Measurements from ENCODE around the gene VPS13C. TPM values are rescaled to one million over a fixed set of nuclear protein-coding genes. Genes with fewer than 3 reads are reported as not detected.

VPS13C gene
- total and polyA plus RNA-seq, 2 donors (not counting 1 experiment from before 2014, with no cell fraction given), result 40.0 to 236 TPM

GRCh38 chr15:61983081-61983480, 77.2 kb downstream of the VPS13C start:
- no peak for TF ChIP-seq EZH2 (IDR thresholded peaks at IDR 0.05; ENCODE audit: borderline replicate concordance, insufficient read depth, low read depth, low read length, poor library complexity, severe bottlenecking)
- TF ChIP-seq, protein P1, sequence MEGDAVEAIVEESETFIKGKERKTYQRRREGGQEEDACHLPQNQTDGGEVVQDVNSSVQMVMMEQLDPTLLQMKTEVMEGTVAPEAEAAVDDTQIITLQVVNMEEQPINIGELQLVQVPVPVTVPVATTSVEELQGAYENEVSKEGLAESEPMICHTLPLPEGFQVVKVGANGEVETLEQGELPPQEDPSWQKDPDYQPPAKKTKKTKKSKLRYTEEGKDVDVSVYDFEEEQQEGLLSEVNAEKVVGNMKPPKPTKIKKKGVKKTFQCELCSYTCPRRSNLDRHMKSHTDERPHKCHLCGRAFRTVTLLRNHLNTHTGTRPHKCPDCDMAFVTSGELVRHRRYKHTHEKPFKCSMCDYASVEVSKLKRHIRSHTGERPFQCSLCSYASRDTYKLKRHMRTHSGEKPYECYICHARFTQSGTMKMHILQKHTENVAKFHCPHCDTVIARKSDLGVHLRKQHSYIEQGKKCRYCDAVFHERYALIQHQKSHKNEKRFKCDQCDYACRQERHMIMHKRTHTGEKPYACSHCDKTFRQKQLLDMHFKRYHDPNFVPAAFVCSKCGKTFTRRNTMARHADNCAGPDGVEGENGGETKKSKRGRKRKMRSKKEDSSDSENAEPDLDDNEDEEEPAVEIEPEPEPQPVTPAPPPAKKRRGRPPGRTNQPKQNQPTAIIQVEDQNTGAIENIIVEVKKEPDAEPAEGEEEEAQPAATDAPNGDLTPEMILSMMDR (IDR thresholded peaks at IDR 0.05), result no peak
- no peak overlapping the region for H3K27ac ChIP-seq (ENCODE audit: low read length in 2 of 2)
- ATAC-seq (ENCODE audit: low read depth) (no peak), DNase-seq (no peak)
- intact Hi-C loops (cut with micrococcal nuclease), result no loop called here
- no peak overlapping the region for H3K9ac ChIP-seq (ENCODE audit: low read length)
- no peaks in the 10 kb centered on the region for H3K4me1 Mint-ChIP-seq
- H3K4me1 ChIP-seq (ENCODE audit: control insufficient read depth in 2 of 2, insufficient read depth in 2 of 2, low read length in 2 of 2), result no peaks in the 10 kb centered on the region
- no CpG with 5 or more reads among the region's 3 CpGs for WGBS (ENCODE audit: insufficient coverage)
- no peaks in the 10 kb centered on the region for H3K9me3 ChIP-seq (ENCODE audit: control extremely low read depth in 1 of 3, control insufficient read depth in 2 of 3, insufficient read depth in 1 of 3, low read length in 2 of 3)
- no peaks in the 10 kb centered on the region for H3K27me3 Mint-ChIP-seq
- no peak overlapping the region for H3K27ac Mint-ChIP-seq
- H3K36me3 ChIP-seq (replicated peaks in 1 of 2; ENCODE audit: control extremely low read depth in 1 of 2, control insufficient read depth in 1 of 2, extremely low read depth in 1 of 2, insufficient read depth in 2 of 2, low read length in 1 of 2), result peaks cover 12 to 65% of the 10 kb centered on the region in 2 experiments
- H3K4me3 ChIP-seq (ENCODE audit: control extremely low read depth in 1 of 5, extremely low read depth in 1 of 5, insufficient read depth in 1 of 5, low read depth in 2 of 5, low read length in 4 of 5), result no peak overlapping the region
- H3K9me3 Mint-ChIP-seq (ENCODE audit: insufficient read depth), result peaks cover 4% of the 10 kb centered on the region
- ChIA-PET CTCF (no interaction called here), POLR2A (no interaction called here)
- no peaks in the 10 kb centered on the region for H3K27me3 ChIP-seq (replicated peaks in 1 of 4; ENCODE audit: control extremely low read depth in 1 of 4, control insufficient read depth in 3 of 4, insufficient read depth in 4 of 4, low read length in 3 of 4)
- H4K20me1 ChIP-seq (ENCODE audit: control insufficient read depth, insufficient read depth, low read length, poor library complexity, severe bottlenecking), result peaks cover 10% of the 10 kb centered on the region
- no peak overlapping the region for H3K4me3 Mint-ChIP-seq
- no peak overlapping the region for H3K4me2 ChIP-seq (replicated peaks; ENCODE audit: low read depth, low read length, poor library complexity, severe bottlenecking)
- no peaks in the 10 kb centered on the region for H3K79me2 ChIP-seq (ENCODE audit: control insufficient read depth, insufficient read depth, low read length)
- no peak overlapping the region for H2AFZ ChIP-seq (ENCODE audit: insufficient read depth, low read depth, low read length, poor library complexity, severe bottlenecking)

GRCh38 chr15:61978225-61978624, 82.0 kb downstream of the VPS13C start:
- DNase-seq, result no peak
- H3K9me3 Mint-ChIP-seq (ENCODE audit: insufficient read depth), result no peaks in the 10 kb centered on the region
- CTCF ChIA-PET, result interaction anchor here (1.8 kb wide), 2 partner anchors 89 to 94 kb away, joined by 3 to 7 read pairs; partner anchors contain the start of gene C2CD4A

More at GRCh38 chr15:61978225-61978624, 82.0 kb downstream of the VPS13C start:
- Mint-ChIP-seq H3K27me3 (no peaks in the 10 kb centered on the region), H3K4me1 (no peaks in the 10 kb centered on the region), H3K27ac (no peak overlapping the region), H3K4me3 (no peak overlapping the region)
- Histone ChIP-seq H3K4me2 (replicated peaks; ENCODE audit: low read depth, low read length, poor library complexity, severe bottlenecking) (no peak overlapping the region), H4K20me1 (ENCODE audit: control insufficient read depth, insufficient read depth, low read length, poor library complexity, severe bottlenecking) (no peaks in the 10 kb centered on the region), H2AFZ (ENCODE audit: insufficient read depth, low read depth, low read length, poor library complexity, severe bottlenecking) (no peak overlapping the region), H3K79me2 (ENCODE audit: control insufficient read depth, insufficient read depth, low read length) (no peaks in the 10 kb centered on the region), H3K36me3 (replicated peaks in 1 of 2; ENCODE audit: control extremely low read depth in 1 of 2, control insufficient read depth in 1 of 2, extremely low read depth in 1 of 2, insufficient read depth in 2 of 2, low read length in 1 of 2) (peaks cover 4 to 69% of the 10 kb centered on the region in 2 experiments), H3K9me3 (ENCODE audit: control extremely low read depth in 1 of 3, control insufficient read depth in 2 of 3, insufficient read depth in 1 of 3, low read length in 2 of 3) (no peaks in the 10 kb centered on the region), H3K4me1 (ENCODE audit: control insufficient read depth in 2 of 2, insufficient read depth in 2 of 2, low read length in 2 of 2) (no peaks in the 10 kb centered on the region), H3K27me3 (replicated peaks in 1 of 4; ENCODE audit: control extremely low read depth in 1 of 4, control insufficient read depth in 3 of 4, insufficient read depth in 4 of 4, low read length in 3 of 4) (no peaks in the 10 kb centered on the region), H3K9ac (ENCODE audit: low read length) (no peak overlapping the region), H3K27ac (ENCODE audit: low read length in 2 of 2) (no peak overlapping the region), H3K4me3 (ENCODE audit: control extremely low read depth in 1 of 5, extremely low read depth in 1 of 5, insufficient read depth in 1 of 5, low read depth in 2 of 5, low read length in 4 of 5) (no peak overlapping the region)
- TF ChIP-seq EZH2 (IDR thresholded peaks at IDR 0.05; ENCODE audit: borderline replicate concordance, insufficient read depth, low read depth, low read length, poor library complexity, severe bottlenecking), result no peak
- TF ChIP-seq, protein P1 (IDR thresholded peaks at IDR 0.05), result no peak
- intact Hi-C loops (cut with micrococcal nuclease), result loop anchor here (10.0 kb wide), 1 partner anchor 87 kb away; the partner anchor contains the start of genes C2CD4A and VPS13C
- POLR2A ChIA-PET, result no interaction called here
- WGBS (ENCODE audit: insufficient coverage), result no CpG with 5 or more reads among the region's 3 CpGs
- ATAC-seq (ENCODE audit: low read depth), result no peak
